ENCODE data around the gene CCDC88C. TPM values are rescaled to one million over a fixed set of nuclear protein-coding genes. Genes with fewer than 3 reads are reported as not detected.

The CCDC88C gene
- total RNA-seq, 1 donor from 2014 or later, result 44.6 TPM

GRCh38 chr14:91223028-91223783, 194.4 kb downstream of the CCDC88C start:
- TF ChIP-seq CTCF (conservative IDR thresholded peaks at IDR 0.05), result no peak
- DNase-seq (ENCODE audit: low read depth, low spot score), result no peak
- peaks cover 4% of the 10 kb centered on the region for H3K36me3 Mint-ChIP-seq (ENCODE audit: low read depth)
- H3K9me3 Mint-ChIP-seq, result peaks cover 3% of the 10 kb centered on the region
- no peak overlapping the region for H3K4me3 Mint-ChIP-seq
- H3K27ac Mint-ChIP-seq (ENCODE audit: unreplicated experiment), result no peak overlapping the region
- H3K27me3 Mint-ChIP-seq (ENCODE audit: low read depth), result no peaks in the 10 kb centered on the region
- H3K4me1 Mint-ChIP-seq, result peaks cover 9% of the 10 kb centered on the region

Other genes with a start within 250 kb of the CCDC88C start
- 0.14 and 0.36 TPM in 2 replicates for gene GPR68, start 173.1 kb downstream of the CCDC88C start, total RNA-seq
- 111 TPM in 2 replicates for gene PPP4R3A, start 92.5 kb upstream of the CCDC88C start, total RNA-seq

All from neural crest cell (in vitro differentiated cells).